ENCODE measurements around the gene STPG1.

STPG1 gene

DNA sequence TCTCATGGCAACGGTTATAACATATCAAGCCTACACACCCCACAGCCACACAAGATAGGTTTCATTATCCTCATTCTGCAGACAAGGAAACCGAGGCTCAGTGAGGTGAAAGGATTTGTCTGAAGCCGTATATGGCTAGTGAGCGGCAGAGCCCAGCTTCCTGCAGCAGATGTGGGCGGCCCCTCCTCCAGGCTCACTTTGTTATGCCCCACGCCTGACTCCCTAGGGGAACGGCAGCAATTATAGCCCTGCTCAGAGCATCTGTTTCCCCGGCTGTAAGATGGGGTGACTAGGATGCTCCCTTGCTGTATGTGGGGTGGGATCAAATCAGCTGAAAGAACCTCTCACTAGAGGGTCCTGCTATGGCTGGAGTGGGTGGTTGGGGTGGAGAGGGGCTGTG lies 72.3 kb downstream of the STPG1 start:
- DNase-seq (ENCODE audit: low read depth): no peak

DNA sequence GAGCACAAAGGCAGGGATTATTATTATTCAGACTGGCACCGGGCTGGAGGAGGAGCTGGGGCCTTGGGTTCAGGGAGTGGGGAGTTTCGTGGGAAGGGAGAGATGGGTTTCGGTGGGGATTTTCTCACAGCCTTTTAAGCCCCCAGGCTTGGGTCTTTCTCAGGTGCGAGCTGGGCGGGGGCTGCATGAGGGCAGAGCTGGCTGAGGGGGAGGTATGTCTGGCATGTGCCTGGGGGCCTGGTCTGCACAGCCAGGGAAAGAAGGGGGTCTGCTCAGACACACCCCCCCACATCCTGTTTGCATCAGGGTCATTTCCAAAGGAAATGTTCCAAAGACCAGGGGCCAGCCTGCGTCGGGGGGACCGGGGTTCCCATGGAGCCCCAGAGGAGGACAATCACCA lies 72.8 kb downstream of the STPG1 start:
- no peak for DNase-seq (ENCODE audit: low read depth)

DNA sequence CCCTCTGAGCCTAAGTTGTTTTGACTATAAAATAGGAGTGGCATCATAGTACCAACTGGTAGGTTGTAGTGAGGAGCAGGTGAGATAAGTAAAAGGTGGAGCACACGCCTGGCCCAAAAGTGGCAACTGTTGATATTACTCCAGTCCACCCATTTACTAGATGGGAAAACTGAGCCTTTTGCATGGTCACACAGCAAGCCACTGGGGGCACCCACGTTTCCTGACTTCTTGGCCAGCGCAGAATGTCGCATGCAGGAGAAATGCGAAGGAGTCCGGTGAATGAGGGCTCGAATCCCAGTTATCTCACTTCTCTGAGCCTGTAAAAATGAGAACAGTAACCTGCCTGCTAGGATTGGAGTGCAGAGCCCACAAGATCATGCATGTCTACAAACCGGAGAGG lies 73.6 kb downstream of the STPG1 start:
- no peak for DNase-seq (ENCODE audit: low read depth)

DNA sequence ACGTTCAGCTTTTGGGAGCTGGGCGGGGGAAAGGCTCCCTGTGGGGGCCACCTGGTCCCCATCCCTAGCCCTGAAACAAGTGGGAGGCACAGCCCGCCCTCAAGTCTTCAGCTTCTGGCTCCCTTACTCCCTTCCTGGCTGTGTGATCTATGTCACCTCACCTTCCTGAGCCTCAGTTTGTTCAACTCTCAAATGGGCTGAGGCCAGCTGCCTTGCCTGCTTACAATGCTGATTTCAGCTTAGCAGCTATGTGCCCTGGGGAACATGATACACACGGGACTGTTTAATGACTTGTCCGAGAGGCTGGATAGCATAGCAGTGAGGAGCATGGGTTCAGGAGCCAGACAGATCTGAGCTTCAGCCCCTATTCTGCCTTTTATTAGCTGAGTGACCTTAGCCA lies 75.1 kb downstream of the STPG1 start:
- no peak for DNase-seq (ENCODE audit: low read depth)

DNA sequence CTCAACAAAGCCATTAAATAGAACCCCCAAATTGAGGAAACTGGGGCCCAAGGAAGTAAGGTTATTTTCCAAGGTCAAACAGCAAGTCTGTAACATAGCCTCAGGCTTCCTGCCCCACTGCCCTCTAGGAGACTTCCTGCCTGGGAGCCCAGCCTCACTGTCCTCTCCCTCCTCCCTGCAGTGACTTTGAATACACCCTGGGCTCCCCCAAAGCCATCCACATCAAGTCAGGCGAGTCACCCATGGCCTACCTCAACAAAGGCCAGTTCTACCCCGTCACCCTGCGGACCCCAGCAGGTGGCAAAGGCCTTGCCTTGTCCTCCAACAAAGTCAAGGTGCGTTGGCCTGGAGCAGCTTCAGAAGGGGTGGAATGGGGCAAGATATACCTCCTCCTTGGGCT lies 76.1 kb downstream of the STPG1 start:
- no peak for DNase-seq (ENCODE audit: low read depth)

DNA sequence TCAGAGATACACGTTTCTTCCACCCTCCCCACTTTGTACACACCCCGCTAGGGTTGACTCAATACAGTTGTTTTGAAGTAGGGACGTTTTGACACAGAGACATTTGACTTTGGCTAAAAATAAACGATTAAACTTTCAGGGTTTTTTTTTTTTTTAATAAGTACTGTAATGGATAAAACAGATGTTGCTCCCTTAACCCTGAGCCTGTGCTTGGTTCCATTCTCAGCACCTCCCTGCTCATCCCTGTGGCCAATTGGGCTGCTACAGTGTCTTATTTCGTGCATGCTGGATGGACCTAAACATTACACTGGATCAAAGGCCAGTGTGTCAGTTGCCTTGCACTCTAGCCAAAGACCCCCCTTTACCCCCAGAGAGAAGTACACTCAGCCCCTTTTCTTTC lies 77.5 kb downstream of the STPG1 start:
- DNase-seq (ENCODE audit: low read depth): no peak

DNA sequence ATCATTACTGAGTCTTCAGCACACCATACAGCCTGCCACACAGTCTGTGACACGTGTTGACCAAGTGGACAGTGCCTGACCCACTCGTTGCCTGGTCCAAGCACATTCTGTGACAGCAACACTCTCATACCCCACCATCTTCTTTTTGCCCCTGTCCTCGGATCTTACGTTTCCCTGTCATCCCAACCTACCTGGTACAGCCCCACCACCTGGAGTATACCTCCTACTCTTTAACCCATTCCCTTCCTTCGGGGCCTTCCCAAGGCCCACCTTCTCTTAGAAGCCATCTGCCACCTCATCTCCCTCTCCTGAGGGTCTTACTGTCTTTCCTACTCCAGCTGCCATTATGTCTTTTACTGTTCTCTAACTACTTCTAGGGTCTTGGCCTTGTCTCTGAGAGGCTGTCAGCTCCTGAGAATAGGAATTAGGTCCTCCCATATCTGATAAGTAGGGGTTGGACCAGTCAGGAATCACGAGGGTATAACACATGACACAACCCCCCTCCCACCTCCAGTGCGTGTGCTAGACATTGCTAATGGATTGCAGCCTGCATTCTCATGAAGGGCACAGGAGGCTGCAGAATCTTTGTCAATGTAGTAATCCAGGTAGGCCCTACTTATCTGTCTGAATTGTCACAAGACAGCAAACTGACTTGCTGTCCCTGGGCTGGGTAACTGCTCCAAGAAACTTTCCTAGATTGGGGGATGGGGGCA lies 81.5 kb downstream of the STPG1 start:
- no peak for DNase-seq (ENCODE audit: low read depth)

DNA sequence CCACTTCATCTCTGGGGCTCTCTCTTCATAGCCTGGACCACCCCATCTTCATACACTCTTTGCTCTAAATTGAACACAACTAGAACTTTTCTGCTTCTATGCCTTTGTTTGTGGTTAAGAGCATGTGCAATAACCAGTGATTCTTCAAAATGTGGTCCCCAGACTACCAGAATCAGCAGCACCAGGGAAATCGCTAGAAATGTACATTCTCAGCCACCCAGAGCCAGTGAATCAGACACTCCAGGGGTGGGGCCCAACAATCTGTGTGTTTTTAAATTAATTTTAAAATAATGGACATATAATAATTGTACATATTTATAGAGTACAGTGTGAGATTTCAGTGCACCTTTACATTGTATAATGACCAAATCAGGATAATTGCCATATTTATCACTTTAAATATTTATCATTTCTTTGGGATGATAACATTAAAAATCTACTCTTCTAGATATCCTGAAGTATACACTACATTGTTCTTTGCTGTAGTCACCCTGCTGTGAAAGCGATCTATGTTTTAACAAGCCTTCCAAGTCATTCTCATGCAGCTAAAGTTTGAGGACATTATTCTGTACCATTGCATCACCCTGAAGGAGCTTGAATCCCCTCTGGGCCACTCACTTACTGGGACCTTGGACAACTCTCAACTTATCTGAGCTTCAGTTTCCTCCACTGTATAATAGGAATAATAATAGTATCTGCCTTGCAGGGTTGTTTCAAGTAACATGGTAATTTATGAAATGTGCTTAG lies 83.6 kb downstream of the STPG1 start:
- DNase-seq (ENCODE audit: low read depth): no peak

DNA sequence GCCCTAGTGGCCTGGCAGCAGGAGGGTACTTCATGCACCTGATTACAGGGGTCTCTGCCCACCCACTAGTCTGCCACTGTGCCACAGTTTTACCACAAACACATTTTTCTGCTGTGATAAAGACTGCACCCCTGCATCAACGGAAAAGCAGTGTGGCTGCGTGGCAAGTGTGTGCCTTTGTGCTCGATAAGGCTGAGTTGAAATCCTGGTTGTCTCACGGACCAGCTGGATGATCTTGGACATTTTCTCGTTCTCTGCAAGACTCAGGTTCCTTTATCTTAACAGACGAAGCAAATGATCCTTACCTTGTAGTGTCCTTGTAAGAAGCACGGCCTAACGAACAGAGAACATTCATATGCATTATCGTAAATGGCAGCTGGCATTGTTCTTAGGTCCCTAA lies 84.3 kb downstream of the STPG1 start:
- DNase-seq (ENCODE audit: low read depth): no peak

DNA sequence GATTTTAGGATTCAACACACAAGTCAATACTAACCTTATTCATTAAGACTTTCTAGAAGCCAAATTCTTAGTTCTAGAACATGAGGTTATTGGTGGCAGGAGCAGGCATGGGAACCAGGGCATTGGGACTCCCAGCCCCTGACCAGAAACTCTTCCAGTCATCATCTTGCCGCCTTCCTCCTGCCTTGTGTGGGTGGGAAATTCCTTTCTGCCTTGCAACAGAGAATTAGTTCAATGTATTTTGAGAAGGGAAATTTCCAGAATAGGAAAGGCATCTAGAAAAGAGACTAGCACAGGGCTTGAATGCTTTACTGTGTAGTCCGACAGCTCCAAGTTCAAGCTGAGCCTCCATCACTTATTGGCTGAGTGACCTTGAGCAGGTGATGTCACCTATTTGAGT lies 85.7 kb downstream of the STPG1 start:
- DNase-seq (ENCODE audit: low read depth): no peak

DNA sequence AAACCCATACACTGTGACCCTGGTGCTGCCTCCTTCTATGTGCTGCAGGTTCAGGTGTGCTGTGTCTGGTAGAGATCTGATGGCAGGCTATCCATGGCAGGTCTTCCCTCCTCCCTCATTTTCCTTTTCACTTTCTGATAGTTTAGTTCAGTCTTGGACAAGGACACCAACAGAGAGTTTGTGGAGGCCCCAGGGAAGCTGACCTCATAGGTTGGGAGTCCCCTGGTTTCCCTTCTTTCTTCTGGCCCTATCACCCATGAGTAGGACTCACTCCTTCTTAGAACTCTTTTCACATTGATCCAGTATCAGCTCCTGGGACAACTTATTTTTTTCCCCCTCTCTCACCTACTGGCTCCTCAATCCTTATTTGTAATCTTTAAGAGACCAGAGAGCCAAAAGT lies 86.1 kb downstream of the STPG1 start:
- DNase-seq (ENCODE audit: low read depth): no peak

DNA sequence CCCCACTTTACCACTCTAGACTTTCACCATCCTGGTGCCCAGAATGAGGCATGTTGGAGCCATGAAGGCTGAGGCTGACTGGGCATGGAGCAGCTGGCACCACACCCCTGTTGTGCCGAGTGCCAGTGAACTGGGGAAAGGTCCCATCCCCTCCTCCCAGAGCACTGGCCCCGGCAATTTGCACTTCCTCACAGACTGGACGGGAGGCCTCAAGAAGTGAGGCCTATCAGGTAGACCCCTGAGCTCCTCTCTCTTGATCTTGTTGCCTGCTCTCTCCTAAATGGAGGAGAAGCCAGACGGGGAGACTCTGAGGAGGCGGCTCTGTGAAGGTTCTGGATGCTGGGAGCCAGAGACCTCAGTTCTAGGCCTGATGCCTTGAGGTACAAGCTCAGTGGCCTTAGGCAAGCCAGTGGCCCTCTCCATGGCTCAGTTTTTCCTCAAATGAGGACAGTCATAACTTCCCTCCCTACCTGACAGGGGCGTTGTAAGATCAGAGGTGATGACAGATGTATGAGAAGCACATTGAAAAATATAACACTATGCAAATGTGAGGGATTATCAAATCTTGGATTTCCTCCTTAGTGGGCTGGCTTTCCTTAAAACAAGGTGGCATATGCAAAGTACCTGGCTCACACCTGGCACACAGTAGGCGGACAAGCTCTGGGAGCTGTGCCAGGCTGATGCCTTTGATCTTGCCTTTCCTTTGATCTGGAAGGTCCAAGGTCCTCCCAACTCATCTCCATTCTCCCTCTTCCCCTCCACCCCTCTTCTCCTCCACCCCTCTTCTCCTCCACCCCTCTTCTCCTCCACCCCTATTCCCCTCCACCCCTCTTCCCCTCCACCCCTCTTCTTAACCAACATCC lies 87.8 kb downstream of the STPG1 start:
- no peak for DNase-seq (ENCODE audit: low read depth)

DNA sequence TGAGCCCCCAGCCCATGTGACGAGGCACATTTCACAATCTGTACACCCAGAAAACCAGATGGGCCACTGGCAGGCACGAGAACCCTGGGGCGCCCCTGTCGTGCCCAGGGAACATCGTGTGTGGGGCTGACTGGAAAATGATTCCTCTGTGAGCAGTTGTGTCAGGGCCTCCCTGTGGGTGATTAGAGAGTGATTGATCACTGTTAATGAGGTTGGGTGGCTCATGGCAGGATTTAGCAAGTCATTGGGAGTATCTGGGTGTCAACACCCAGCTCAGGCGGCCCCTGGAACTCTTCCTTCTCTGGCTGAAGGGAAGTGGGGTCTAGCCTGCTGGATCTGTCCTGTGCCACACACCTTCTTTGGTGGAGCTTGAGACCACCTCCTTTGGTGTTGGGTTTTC lies 88.7 kb downstream of the STPG1 start:
- DNase-seq (ENCODE audit: low read depth): no peak

DNA sequence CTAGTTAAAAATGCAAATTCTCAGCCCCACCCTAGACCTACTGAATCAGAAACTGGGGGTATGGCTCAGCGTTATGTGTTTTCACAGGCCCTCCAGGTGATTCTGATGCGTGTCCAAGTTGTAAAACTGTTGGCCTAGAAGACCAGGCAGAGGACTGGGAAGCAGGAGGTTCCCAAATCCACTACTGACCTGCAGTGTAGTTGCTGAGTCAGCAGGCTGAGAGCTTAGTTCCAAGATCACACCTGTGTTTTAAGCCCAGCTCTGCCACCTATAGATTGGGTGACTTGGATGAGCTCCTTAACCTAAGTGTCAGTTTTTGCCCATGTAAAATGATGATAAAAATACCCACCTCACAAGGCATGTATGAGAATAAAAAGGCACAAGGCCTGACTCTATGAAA lies 90.3 kb downstream of the STPG1 start:
- DNase-seq (ENCODE audit: low read depth): no peak

DNA sequence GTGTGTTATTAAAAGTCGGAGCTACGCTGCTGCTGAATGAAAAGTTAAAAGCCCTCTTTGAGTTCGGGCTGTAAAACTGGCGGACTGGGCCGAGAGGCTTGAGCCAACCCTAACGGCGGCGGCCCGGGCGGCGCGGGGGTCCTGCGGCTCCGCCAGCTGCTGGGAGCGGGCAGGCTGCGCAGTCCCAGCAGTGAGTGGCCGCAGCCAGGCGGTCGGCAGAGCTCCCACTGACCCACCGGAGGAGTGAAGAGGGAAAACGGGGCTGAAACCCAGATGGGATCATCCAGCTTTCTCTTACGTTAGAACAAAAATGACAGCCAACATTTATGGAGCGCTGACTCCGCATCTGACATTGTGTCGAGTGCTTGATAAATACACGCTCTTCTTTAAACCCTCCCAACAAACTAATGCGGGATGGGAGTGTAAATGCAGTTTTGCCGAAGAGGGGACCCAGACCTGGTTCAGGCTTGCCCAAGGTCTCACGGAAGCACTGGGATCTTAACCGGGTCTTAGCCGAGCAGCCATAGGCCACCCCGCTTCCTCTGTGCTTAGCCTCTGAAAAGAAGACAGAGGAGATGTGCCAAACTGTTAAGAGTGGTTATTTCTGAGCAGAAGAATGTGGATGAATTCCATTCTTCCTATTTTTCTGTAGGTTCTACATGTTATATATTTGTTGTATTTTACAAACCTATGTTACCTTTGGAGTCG lies 91.0 kb downstream of the STPG1 start:
- DNase-seq (ENCODE audit: low read depth): no peak

DNA sequence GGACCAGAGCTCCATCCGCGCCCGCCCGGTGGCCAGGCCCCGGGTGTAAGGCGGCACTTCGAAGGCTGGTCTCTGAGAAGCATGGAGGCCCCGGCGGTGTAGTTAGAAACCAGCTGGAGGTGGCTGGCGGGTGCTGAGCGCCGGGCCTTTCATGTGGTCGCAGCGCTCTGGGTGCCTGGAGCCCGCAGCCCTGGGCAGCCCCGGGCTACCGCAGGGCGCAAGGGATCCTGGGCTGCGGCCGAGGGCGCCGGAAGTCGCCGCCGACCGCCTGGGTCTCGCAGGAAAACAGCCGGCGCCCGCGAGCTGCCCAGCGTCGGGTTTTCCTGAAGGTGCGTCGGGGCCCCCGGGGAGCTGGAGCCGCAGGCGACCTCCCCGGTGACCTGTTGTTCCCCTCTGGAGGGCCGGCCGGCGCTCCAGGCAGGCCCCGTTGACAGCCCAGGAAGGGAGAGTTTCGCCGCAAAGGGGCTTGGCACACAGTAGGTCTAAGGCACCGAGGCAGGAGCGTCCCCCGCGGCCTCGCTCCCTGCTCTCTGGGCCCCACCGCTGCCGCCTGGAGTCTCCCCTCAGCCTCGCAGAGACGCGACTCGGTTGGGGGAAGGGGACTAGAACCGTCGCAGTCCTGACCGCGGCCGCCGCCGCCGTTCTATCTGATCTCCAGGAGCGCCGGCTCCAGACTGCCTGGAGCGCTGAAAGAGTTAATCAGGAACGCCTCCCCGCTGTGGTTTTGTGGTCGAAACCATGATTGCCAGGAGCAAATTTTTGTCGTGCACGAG lies 91.7 kb downstream of the STPG1 start:
- DNase-seq (ENCODE audit: low read depth): no peak

DNA sequence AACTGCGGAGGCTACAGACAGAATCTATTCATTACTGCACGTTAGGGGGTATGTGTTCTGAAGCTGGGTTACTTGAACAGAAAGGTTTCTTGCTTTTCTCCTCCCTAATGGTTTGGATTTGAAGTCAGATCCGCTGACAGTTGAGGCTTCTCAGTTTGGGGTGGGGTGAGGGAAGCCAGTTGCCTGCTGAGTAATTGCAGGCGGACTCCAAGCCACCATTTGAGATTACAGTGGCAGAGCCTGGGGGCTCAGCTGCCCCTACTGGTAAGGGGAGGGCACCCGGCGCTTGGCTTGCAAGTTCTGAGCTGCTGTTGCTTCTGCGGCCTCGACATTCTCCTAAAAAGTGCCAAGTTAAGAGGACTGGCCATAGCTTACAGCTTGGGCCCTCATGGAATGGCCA lies 92.5 kb downstream of the STPG1 start:
- DNase-seq (ENCODE audit: low read depth): no peak

DNA sequence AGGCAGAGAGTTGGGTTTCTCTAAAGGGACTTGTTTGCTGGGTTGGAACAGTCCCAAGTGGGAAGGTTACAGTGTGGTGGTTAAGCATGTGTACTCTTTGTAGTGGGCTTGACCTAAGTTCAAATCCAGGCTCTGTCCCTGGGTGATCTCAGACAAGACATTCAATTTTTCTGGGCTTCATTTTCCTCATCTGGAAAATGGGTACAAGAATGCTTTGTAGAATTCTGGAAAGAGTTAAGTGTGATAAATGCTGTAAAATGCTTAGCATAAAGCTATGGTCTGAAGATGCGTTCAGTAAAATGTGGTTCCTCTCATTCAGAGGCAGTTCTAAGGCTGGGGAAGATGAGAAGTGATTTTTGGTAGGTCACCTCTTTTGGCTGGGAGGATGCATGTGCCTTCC lies 93.6 kb downstream of the STPG1 start:
- no peak for DNase-seq (ENCODE audit: low read depth)

DNA sequence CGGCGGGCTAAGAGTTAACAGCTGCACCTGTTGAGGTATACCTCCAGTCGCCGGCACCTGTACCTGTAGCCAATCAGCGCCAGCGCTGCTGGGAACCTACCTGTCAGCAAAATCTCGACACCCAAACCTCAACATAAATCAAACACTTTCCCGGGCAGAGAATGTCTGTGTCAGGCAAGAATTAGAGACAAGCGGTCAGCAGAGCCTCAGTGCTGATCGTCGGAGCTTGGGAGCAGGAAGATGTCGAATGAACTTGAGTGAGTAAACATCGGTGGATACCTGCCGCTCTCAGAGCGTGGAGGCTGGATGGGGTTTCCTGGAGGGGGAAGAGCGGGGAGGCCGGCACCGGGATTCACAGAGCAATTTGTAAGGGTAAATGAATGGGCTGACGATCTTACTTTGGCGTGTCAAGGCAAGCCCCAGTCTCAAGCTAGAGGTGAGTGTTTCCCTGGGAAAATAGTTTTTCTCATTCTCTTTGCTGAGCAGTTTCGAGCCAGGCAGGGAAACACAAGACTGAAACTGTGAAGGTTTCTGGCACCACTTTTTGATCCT lies 94.2 kb downstream of the STPG1 start, which contains the start of gene GRHL3:
Gene GRHL3, plus strand, starts transcription at position 46 of the 552 bp plus-strand sequence. Its CDS starts 195 bp downstream, at position 241.
- no peak for DNase-seq (ENCODE audit: low read depth)

DNA sequence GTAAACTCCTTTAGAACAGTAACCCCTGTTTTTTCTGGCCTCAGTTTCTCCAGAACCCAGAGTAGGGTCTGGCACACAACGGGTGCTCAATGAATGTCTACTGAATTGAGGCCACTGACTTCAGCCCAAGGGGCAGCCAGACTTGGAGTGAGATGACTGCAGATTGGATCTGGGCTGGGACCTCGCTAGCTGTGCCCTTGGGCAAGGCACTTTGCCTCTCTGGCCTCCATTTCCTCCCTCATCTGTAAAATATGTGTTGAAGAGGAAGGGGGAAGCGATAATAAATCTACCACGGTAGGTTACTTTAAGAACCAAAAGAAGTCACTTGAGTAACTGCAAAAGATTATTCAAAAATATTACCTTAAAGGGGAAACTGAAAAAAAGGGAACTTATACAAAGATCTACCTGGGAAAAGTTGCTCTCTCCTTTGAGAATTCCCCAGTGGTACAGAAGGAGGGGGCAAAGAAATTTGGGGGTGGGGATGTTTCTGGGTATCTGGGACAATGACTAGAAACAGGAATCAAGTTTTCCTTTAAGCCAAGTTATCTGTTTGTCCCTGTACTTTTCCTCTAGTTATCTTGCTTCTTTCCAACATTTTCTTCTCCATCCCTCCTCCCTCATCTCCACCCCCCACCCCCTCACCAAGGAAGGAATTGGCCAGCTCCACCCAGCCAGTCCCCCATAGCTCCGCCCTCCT lies 94.8 kb downstream of the STPG1 start:
- DNase-seq (ENCODE audit: low read depth): no peak
